Stimulated activated CD4-positive, alpha-beta T cell treated with anti-CD3 and anti-CD28 coated beads, Interleukin-15, amount 100 ng/mL, for 24 hours (primary cell): ENCODE measurements around the gene UBE3B.
"Not testable (repeated sequence)": the region's sequence is repeated elsewhere in the genome, so short reads cannot be mapped to it uniquely, and the experiment has no call there.

Experiments used
- DNase-seq: peaks from one replicate; pipeline ENCODE4 v3.0.0-alpha.2; 2020

The UBE3B gene

GRCh38 chr12:109449845-109450532 is 27.4 kb upstream of the UBE3B start:
- no peak for DNase-seq

GRCh38 chr12:109450980-109451379 is 26.5 kb upstream of the UBE3B start:
- no peak for DNase-seq

- no peak for DNase-seq
Measured at GRCh38 chr12:109451400-109451799, 26.0 kb upstream of the UBE3B start.

- DNase-seq, result no peak
Measured at GRCh38 chr12:109452489-109452888, 24.9 kb upstream of the UBE3B start.

GRCh38 chr12:109455706-109456105 is 21.7 kb upstream of the UBE3B start:
- no peak for DNase-seq

GRCh38 chr12:109458086-109458485 is 19.3 kb upstream of the UBE3B start:
- DNase-seq, result no peak

- no peak for DNase-seq
Measured at GRCh38 chr12:109458771-109459208, 18.6 kb upstream of the UBE3B start.

GRCh38 chr12:109459247-109459646 is 18.2 kb upstream of the UBE3B start:
- no peak for DNase-seq

- no peak for DNase-seq
Measured at GRCh38 chr12:109460538-109460937, 16.9 kb upstream of the UBE3B start.

GRCh38 chr12:109461049-109461845 is 16.2 kb upstream of the UBE3B start:
- DNase-seq, result no peak

- no peak for DNase-seq
Measured at GRCh38 chr12:109461846-109462756, 15.3 kb upstream of the UBE3B start.

- no peak for DNase-seq
Measured at GRCh38 chr12:109462868-109463692, 14.4 kb upstream of the UBE3B start.

- DNase-seq, result no peak
Measured at GRCh38 chr12:109463756-109464155, 13.7 kb upstream of the UBE3B start.

- DNase-seq, result no peak
Measured at GRCh38 chr12:109464642-109465351, 12.6 kb upstream of the UBE3B start.

- DNase-seq, result no peak
Measured at GRCh38 chr12:109466305-109466704, 11.1 kb upstream of the UBE3B start.

- DNase-seq, result no peak
Measured at GRCh38 chr12:109466821-109467220, 10.6 kb upstream of the UBE3B start.

GRCh38 chr12:109467978-109468676 is 9.3 kb upstream of the UBE3B start:
- no peak for DNase-seq

- no peak for DNase-seq
Measured at GRCh38 chr12:109469517-109469916, 7.9 kb upstream of the UBE3B start.

- no peak for DNase-seq
Measured at GRCh38 chr12:109473006-109473405, 4.4 kb upstream of the UBE3B start.

- DNase-seq, result not testable (repeated sequence)
Measured at GRCh38 chr12:109473526-109474270, 3.7 kb upstream of the UBE3B start.
